GM20000 (cell line): ENCODE measurements around the gene MAD1L1.

Source experiments
- DNase-seq: peaks from one replicate; pipeline ENCODE4 v3.0.0; 2012; ENCODE audit warnings: low spot score
- CTCF ChIP-seq: IDR thresholded peaks from 2 replicates; pipeline ENCODE4 v1.5.1; 2012; ENCODE audit warnings: mild to moderate bottlenecking, control low read depth; ENCODE audit errors: extremely low read depth, missing control alignments

MAD1L1 gene

GRCh38 chr7:2105280-2105679, 127.5 kb downstream of the MAD1L1 start:
- TF ChIP-seq CTCF, result no peak
- DNase-seq, result no peak

GRCh38 chr7:2104716-2105115, 128.0 kb downstream of the MAD1L1 start:
- DNase-seq, result no peak
- TF ChIP-seq CTCF, result no peak

GRCh38 chr7:2104107-2104710, 128.5 kb downstream of the MAD1L1 start:
- DNase-seq, result peak; percentile 93
- peak; percentile 32 for TF ChIP-seq CTCF

- no peak for DNase-seq
- TF ChIP-seq CTCF, result no peak
These were observed 129.5 kb downstream of the MAD1L1 start for GRCh38 chr7:2103071-2103898.

- no peak for DNase-seq
- TF ChIP-seq CTCF, result no peak
These were observed 130.4 kb downstream of the MAD1L1 start for GRCh38 chr7:2102375-2102723.

GRCh38 chr7:2101630-2102374, 130.9 kb downstream of the MAD1L1 start:
- DNase-seq, result no peak
- TF ChIP-seq CTCF, result no peak
